K562 (cell line): Measurements from ENCODE around the gene RRAD. TPM values are rescaled to one million over a fixed set of nuclear protein-coding genes. Genes with fewer than 3 reads are reported as not detected.

Experiments used
- ATAC-seq: fragments of 200-7000 bp; cut with Tn5 transposase; 3 replicates; pipeline ENCODE4 v1.9.1; 2020; ENCODE audit warnings: moderate library complexity
- BruUV-seq: library from RNA; stranded (reverse); fragments of 400-500 nt; replicated peaks from 2 replicates; lab custom pipeline; 2021; lab: Mats Ljungman, UMichigan
- CTCF ChIA-PET: fragments of 300-600 bp; formaldehyde crosslinking; extraction: SDS; loops from one replicate; lab custom pipeline; 2021; ENCODE audit warnings: low intra/inter-chr PET ratio; lab: Yijun Ruan, JAX
- POLR2A ChIA-PET: fragments of 300-600, 350-650 bp; sonication (Branson Sonifier 250); formaldehyde crosslinking; extraction: SDS; loops from one replicate; lab custom pipeline; 2021; ENCODE audit warnings: antibody characterized with exemption, inconsistent platforms; lab: Yijun Ruan, JAX
- DNase-seq, 4 experiments: peaks; one replicate each; pipeline versions ENCODE4 v3.0.0 to v3.0.0-alpha.2; 2011 to 2018; ENCODE audit warnings: low spot score in 3 of 4, mixed read lengths in 3 of 4; ENCODE audit errors: extremely low read depth in 1 of 4
- FAIRE-seq: peaks from 2 replicates; lab custom pipeline; 2011; peaks lifted over from hg19 to GRCh38; lab: Jason Lieb, UNC
- H2AFZ ChIP-seq: 2 replicates; pipeline ENCODE4 v1.6.0; 2011; ENCODE audit warnings: low read depth, low read length, control low read depth, inconsistent platforms
- H3K27ac ChIP-seq: fragments of 200-600 bp; 3 replicates; pipeline ENCODE4 v1.8.0; 2011; ENCODE audit warnings: low read depth, mild to moderate bottlenecking, control low read depth, inconsistent platforms, low read length, moderate library complexity, mixed read lengths; ENCODE audit errors: extremely low read depth
- H3K27me3 ChIP-seq, 2 experiments: fragments of 300-600 bp in 1 of 2; 2 replicates in 1 of 2; 3 replicates in 1 of 2; pipeline versions ENCODE4 v1.6.0 to v1.8.0; 2011; ENCODE audit warnings: inconsistent platforms in 2 of 2, low read length in 2 of 2, mild to moderate bottlenecking in 1 of 2, mixed read lengths in 1 of 2, moderate library complexity in 1 of 2; ENCODE audit not compliant: control insufficient read depth in 2 of 2, insufficient read depth in 2 of 2
- H3K36me3 ChIP-seq: fragments of 300-600 bp; 3 replicates; pipeline ENCODE4 v1.8.0; 2011; ENCODE audit warnings: mild to moderate bottlenecking, low read length, inconsistent platforms; ENCODE audit not compliant: control insufficient read depth, insufficient read depth
- H3K4me1 ChIP-seq, 2 experiments: fragments of 200-600 bp in 1 of 2; replicated peaks in 1 of 2; 2 replicates in 1 of 2; 3 replicates in 1 of 2; pipeline versions ENCODE4 v1.5.1 to v1.8.0; 2011; ENCODE audit warnings: inconsistent platforms in 2 of 2, low read length in 2 of 2, mild to moderate bottlenecking in 1 of 2, mixed read lengths in 1 of 2, moderate library complexity in 1 of 2; ENCODE audit not compliant: control insufficient read depth in 2 of 2, insufficient read depth in 2 of 2
- H3K4me2 ChIP-seq: 2 replicates; pipeline ENCODE4 v1.6.1; 2011; ENCODE audit warnings: low read length, control low read depth, inconsistent platforms, mixed read lengths; ENCODE audit not compliant: insufficient read depth
- H3K4me3 ChIP-seq: fragments of 200-600 bp; sonication (generic), shearing (Covaris generic); 2 replicates; pipeline ENCODE4 v1.5.1; 2016; ENCODE audit warnings: control low read depth, inconsistent platforms
- H3K79me2 ChIP-seq: fragments of 200-600 bp; 3 replicates; pipeline ENCODE4 v1.8.0; 2011; ENCODE audit warnings: low read length, inconsistent platforms; ENCODE audit not compliant: control insufficient read depth, insufficient read depth
- H3K9ac ChIP-seq, 2 experiments: 2 replicates each; pipeline versions ENCODE4 v1.6.0 to v1.6.1; 2011; ENCODE audit warnings: low read depth in 2 of 2, low read length in 2 of 2, control low read depth in 1 of 2, inconsistent platforms in 1 of 2, mild to moderate bottlenecking in 1 of 2, mixed read lengths in 1 of 2; ENCODE audit not compliant: insufficient read depth in 1 of 2
- H3K9me1 ChIP-seq: one replicate; pipeline ENCODE4 v1.6.0; 2011; ENCODE audit warnings: inconsistent platforms, mild to moderate bottlenecking, low read length, moderate library complexity; ENCODE audit not compliant: control insufficient read depth, insufficient read depth
- H3K9me3 ChIP-seq: replicated peaks from 2 replicates; pipeline ENCODE4 v1.5.1; 2011; ENCODE audit warnings: low read depth, low read length, inconsistent platforms; ENCODE audit not compliant: control insufficient read depth, insufficient read depth
- H4K20me1 ChIP-seq: replicated peaks from 2 replicates; pipeline ENCODE4 v1.6.1; 2011; ENCODE audit warnings: low read length, inconsistent platforms, mixed read lengths; ENCODE audit not compliant: control insufficient read depth, insufficient read depth
- ARNT ChIP-seq, 2 experiments: fragments of 450-650 bp; IDR thresholded peaks; 2 replicates each; pipeline ENCODE4 v1.6.1; 2016; ENCODE audit warnings: mild to moderate bottlenecking in 1 of 2
- CCAR2 ChIP-seq: fragments of 200-400 bp; formaldehyde crosslinking; IDR thresholded peaks from 2 replicates; pipeline ENCODE4 v1.6.1; 2017; ENCODE audit warnings: mild to moderate bottlenecking, low read depth, low read length
- RBM15 ChIP-seq: fragments of 200-400 bp; formaldehyde crosslinking; IDR thresholded peaks from 2 replicates; pipeline ENCODE4 v1.6.1; 2018; ENCODE audit warnings: mild to moderate bottlenecking, low read length, moderate library complexity; ENCODE audit not compliant: insufficient read depth
- RFX1 ChIP-seq: fragments of 450-650 bp; IDR thresholded peaks from 2 replicates; pipeline ENCODE4 v1.6.1; 2016; ENCODE audit warnings: mild to moderate bottlenecking, moderate library complexity
- WGBS: fragments of 100-300 bp; shearing (Covaris generic); methylation state at CpG from one replicate; pipeline ENCODE4 v1.1.6; 2016; ENCODE audit warnings: low coverage, mixed read lengths; ENCODE audit not compliant: insufficient coverage; ENCODE audit errors: missing lambda C conversion rate; 5-methylcytosine and 5-hydroxymethylcytosine counted together
- in situ Hi-C: fragments of 300-500 bp; cut with MboI; formaldehyde crosslinking; loops from 4 replicates; pipeline ENCODE4 v1.15.0; 2018; ENCODE audit warnings: inconsistent platforms, mixed read lengths
- intact Hi-C: fragments of 100-400 bp; cut with micrococcal nuclease; formaldehyde crosslinking; loops from 2 replicates; pipeline ENCODE4 v1.14.2; 2022
- polyA plus RNA-seq, 8 experiments: library from polyadenylated mRNA; depleted of rRNA in 4 of 8; stranded (reverse) in 5 of 8; unstranded in 3 of 8; fragments of >200 nt; fragmentation: Nextera tagmentation in 2 of 8; fragmentation: Illumina TruSeq in 1 of 8; extraction: Ambion mirVana in 2 of 8; extraction: Trizol in 1 of 8; gene quantifications; 2 replicates each; pipeline versions ENCODE4 v1.2.1 to v1.2.3, GENCODE V29; 2011 to 2014; ENCODE audit warnings: inconsistent platforms in 1 of 8, missing spikeins in 1 of 8
- total RNA-seq, 7 experiments: library from RNA; depleted of rRNA in 6 of 7; stranded (reverse); fragments of >200 nt in 6 of 7; fragmentation: Illumina TruSeq in 2 of 7; extraction: Trizol in 2 of 7; gene quantifications; 2 replicates each; pipeline versions ENCODE4 v1.2.1 to v1.2.3, GENCODE V29; 2011 to 2021; ENCODE audit warnings: low replicate concordance in 1 of 7
- TF ChIP-seq, protein P1 (sequence below): sonication (generic); IDR thresholded peaks from 2 replicates; pipeline ENCODE4 v1.6.1; 2016
- TF ChIP-seq, protein P2 (sequence below): fragments of 450-650 bp; IDR thresholded peaks from 2 replicates; pipeline ENCODE4 v1.6.1; 2018; ENCODE audit not compliant: partially characterized antibody

RRAD gene
- total and polyA plus RNA-seq, 9 of the 15 experiments (the other 6 are each of a cell fraction or from before 2014, with no cell fraction given): 0.09 to 0.20 (median 0.13) TPM; not detected in 5

DNA sequence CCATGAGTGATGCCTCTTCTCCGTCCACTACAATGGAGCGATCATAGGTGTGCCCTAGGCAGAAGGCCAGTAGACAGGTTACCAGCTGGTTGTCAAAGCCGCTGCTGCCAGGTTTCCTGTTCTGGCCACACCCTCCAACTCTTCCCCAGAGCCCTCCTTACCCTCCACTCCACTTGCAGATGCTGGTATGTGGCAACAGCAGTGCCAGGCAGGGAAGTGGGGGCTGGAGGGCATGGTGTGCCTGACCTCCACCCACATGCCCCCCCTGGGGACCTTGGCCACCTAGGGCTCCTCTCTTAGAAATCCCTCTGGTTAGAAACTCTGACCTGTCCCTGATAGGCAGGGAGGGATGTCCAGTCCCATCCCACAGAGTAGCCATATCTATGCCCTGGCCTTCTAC, 1.5 kb downstream of the RRAD start:
- CTCF ChIA-PET: interaction anchor here (1.2 kb wide), 1 partner anchor 22 kb away, joined by 5 read pairs; no protein-coding TSS in a partner anchor
- TF ChIP-seq, protein P1, sequence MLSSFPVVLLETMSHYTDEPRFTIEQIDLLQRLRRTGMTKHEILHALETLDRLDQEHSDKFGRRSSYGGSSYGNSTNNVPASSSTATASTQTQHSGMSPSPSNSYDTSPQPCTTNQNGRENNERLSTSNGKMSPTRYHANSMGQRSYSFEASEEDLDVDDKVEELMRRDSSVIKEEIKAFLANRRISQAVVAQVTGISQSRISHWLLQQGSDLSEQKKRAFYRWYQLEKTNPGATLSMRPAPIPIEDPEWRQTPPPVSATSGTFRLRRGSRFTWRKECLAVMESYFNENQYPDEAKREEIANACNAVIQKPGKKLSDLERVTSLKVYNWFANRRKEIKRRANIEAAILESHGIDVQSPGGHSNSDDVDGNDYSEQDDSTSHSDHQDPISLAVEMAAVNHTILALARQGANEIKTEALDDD: no peak
- no peak for TF ChIP-seq RBM15
- TF ChIP-seq ARNT (IDR thresholded peaks at IDR 0.05): no peak
- no peak for TF ChIP-seq RFX1
- Histone ChIP-seq H4K20me1 (no peaks in the 10 kb centered on the region; the same call in 1 of the 2 replicates), H2AFZ (no peak overlapping the region), H3K79me2 (no peaks in the 10 kb centered on the region), H3K4me2 (no peak overlapping the region), H3K27me3 (peaks cover 4 to 48% of the 10 kb centered on the region in 2 experiments; a peak in 2 of 5 replicates), H3K4me1 (peaks cover 0 to 32% of the 10 kb centered on the region in 2 experiments; a peak in 3 of 5 replicates), H3K36me3 (no peaks in the 10 kb centered on the region), H3K9ac (no peak overlapping the region), H3K4me3 (no peak overlapping the region), H3K9me1 (no peaks in the 10 kb centered on the region), H3K27ac (no peak overlapping the region), H3K9me3 (no peaks in the 10 kb centered on the region)
- in situ Hi-C loops (no loop called here), intact Hi-C loops (no loop called here)
- ATAC-seq (no peak), FAIRE-seq (no peak), DNase-seq (no peak)
- BruUV-seq: no TSS peak
- POLR2A ChIA-PET: no interaction called here
- WGBS: 41% methylated on average over 3 of the region's 3 CpGs

DNA sequence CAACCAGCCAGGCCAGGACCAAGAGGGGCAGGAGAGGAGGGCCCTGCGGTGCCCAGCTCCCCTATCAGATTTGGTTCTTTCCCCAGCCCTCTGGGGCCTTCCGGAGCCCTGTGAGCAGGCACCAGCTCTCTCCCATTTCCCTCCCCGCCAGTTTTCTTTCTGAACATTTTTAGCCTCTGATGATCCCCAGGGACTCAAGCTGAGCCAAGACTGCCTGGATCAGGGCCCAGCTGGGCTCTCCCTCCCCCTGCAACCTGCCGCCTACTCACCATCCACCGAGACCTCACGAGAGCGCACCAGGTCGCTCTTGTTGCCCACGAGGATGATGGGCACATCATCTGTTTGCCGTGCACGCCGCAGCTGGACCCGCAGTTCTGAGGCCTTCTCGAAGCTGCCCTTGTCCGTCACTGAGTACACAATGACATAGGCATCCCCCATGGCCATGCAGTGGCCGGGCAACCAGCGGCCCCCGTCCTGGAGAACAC, 2.0 kb downstream of the RRAD start:
- CTCF ChIA-PET: no interaction called here
- in situ Hi-C loops: no loop called here
- Histone ChIP-seq H3K9me1 (no peaks in the 10 kb centered on the region), H3K4me1 (peaks cover 0 to 33% of the 10 kb centered on the region in 2 experiments; a peak in 3 of 5 replicates), H4K20me1 (no peaks in the 10 kb centered on the region; the same call in 1 of the 2 replicates), H3K4me2 (no peak overlapping the region), H3K36me3 (no peaks in the 10 kb centered on the region), H3K9ac (0 out of 4 replicates have a peak overlapping the region, but pooled peaks of 1 of the 2 experiments have one; percentile 45), H3K9me3 (no peaks in the 10 kb centered on the region), H3K27me3 (peaks cover 4 to 48% of the 10 kb centered on the region in 2 experiments; a peak in 2 of 5 replicates), H3K4me3 (no peak overlapping the region), H2AFZ (no peak overlapping the region), H3K27ac (no peak overlapping the region), H3K79me2 (no peaks in the 10 kb centered on the region)
- TF ChIP-seq, protein P2, sequence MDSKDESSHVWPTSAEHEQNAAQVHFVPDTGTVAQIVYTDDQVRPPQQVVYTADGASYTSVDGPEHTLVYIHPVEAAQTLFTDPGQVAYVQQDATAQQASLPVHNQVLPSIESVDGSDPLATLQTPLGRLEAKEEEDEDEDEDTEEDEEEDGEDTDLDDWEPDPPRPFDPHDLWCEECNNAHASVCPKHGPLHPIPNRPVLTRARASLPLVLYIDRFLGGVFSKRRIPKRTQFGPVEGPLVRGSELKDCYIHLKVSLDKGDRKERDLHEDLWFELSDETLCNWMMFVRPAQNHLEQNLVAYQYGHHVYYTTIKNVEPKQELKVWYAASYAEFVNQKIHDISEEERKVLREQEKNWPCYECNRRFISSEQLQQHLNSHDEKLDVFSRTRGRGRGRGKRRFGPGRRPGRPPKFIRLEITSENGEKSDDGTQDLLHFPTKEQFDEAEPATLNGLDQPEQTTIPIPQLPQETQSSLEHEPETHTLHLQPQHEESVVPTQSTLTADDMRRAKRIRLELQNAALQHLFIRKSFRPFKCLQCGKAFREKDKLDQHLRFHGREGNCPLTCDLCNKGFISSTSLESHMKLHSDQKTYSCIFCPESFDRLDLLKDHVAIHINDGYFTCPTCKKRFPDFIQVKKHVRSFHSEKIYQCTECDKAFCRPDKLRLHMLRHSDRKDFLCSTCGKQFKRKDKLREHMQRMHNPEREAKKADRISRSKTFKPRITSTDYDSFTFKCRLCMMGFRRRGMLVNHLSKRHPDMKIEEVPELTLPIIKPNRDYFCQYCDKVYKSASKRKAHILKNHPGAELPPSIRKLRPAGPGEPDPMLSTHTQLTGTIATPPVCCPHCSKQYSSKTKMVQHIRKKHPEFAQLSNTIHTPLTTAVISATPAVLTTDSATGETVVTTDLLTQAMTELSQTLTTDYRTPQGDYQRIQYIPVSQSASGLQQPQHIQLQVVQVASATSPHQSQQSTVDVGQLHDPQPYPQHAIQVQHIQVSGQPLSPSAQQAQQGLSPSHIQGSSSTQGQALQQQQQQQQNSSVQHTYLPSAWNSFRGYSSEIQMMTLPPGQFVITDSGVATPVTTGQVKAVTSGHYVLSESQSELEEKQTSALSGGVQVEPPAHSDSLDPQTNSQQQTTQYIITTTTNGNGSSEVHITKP: peak; percentile 5
- TF ChIP-seq CCAR2: no peak
- intact Hi-C loops: no loop called here
- FAIRE-seq (no peak), ATAC-seq (no peak), DNase-seq (no peak)
- BruUV-seq: no TSS peak
- 32% methylated on average over 17 of the region's 18 CpGs for whole genome bisulfite sequencing
- POLR2A ChIA-PET: no interaction called here
